Measurements from ENCODE around the gene SYNE3.

SYNE3 gene

DNA sequence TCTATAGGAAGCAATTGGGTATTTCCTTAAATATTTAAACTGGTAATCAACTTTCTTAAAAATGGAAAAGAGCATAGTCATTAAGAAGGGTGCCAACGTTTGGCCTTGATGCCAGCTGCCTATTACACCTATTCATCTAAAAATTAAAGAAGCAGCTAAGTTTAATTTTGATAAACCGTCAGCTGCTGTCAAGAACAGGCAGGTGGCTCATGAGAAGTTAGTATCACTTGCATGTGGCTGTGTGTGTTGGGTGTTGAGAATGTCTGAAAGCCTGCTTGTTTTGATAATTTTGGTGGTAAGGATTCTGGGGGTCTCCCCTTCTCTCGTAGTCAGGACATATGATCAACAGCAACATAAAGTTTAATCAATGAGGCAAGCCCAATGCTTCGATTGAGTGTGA is 24.9 kb upstream of the SYNE3 start:
- TF ChIP-seq, protein P1, sequence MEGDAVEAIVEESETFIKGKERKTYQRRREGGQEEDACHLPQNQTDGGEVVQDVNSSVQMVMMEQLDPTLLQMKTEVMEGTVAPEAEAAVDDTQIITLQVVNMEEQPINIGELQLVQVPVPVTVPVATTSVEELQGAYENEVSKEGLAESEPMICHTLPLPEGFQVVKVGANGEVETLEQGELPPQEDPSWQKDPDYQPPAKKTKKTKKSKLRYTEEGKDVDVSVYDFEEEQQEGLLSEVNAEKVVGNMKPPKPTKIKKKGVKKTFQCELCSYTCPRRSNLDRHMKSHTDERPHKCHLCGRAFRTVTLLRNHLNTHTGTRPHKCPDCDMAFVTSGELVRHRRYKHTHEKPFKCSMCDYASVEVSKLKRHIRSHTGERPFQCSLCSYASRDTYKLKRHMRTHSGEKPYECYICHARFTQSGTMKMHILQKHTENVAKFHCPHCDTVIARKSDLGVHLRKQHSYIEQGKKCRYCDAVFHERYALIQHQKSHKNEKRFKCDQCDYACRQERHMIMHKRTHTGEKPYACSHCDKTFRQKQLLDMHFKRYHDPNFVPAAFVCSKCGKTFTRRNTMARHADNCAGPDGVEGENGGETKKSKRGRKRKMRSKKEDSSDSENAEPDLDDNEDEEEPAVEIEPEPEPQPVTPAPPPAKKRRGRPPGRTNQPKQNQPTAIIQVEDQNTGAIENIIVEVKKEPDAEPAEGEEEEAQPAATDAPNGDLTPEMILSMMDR (IDR thresholded peaks at IDR 0.05; ENCODE audit: insufficient read depth, low read depth, low read length, missing control alignments), result no peak
- no peak overlapping the region for H3K4me3 ChIP-seq (ENCODE audit: low read depth, low read length)
- DNase-seq (ENCODE audit: low read depth), result no peak

DNA sequence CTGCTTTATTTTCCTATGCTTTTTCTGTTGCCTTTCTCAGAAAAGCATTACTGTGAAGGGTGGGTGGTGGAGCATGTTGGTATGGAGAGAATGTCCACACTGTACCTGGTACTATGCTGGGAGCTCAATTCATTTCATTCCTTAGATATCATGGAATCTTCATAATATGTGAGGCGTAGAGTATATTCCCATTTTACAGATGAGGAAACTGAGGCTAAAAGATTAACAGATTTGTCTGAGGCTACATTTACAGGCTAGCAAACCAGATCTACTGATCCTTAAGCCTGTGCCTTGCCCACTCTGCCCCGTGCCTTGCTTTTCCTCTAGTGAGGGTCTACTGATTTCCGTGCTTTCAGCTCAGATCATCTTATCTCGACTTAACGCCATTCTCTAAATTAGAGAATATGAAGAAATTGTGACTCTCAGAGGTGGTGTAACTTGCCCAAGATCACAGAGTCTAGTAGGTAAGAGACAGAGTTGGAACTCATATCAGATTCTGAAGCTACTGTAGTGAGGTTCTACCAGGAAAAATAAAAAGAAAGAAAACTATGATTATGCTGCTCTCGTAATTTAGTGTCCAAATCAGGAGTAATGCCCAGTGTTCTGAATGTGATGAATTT is 23.9 kb upstream of the SYNE3 start:
- no peak for DNase-seq (ENCODE audit: low read depth)
- TF ChIP-seq, protein P1 (IDR thresholded peaks at IDR 0.05; ENCODE audit: insufficient read depth, low read depth, low read length, missing control alignments), result no peak
- H3K4me3 ChIP-seq (ENCODE audit: low read depth, low read length), result no peak overlapping the region

DNA sequence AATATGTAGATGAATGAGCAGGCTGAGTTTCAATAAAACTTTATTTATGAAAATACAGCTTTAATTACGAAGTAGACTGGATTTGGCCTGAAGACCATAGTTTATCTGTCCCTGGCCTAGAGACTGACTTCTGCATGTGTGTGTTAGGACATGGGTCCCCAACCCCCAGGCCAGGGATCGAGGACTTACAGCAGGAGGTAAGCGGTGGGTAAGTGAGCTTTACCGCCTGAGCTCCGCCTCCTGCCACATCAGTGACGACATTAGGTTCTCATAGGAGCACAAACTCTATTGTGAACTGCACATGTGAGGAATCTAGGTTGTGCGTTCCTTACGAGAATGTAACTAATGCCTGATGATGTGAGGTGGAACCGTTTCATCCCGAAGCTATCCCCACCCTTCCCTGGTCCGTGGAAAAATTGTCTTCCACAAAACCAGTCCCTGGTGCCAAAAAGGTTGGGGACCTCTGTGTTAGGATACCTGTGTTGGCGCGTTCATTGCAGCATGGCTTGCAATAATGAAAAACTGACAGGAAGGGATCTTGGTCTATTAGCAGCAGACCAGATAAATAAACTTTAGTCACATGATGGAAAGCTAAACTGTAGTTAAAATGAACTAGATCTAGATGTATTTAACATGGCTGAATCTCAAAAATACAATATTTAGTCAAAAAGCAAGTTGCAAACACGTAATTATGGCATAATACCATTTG is 22.5 kb upstream of the SYNE3 start:
- TF ChIP-seq, protein P1 (IDR thresholded peaks at IDR 0.05; ENCODE audit: insufficient read depth, low read depth, low read length, missing control alignments), result no peak
- H3K4me3 ChIP-seq (ENCODE audit: low read depth, low read length), result no peak overlapping the region
- no peak for DNase-seq (ENCODE audit: low read depth)

DNA sequence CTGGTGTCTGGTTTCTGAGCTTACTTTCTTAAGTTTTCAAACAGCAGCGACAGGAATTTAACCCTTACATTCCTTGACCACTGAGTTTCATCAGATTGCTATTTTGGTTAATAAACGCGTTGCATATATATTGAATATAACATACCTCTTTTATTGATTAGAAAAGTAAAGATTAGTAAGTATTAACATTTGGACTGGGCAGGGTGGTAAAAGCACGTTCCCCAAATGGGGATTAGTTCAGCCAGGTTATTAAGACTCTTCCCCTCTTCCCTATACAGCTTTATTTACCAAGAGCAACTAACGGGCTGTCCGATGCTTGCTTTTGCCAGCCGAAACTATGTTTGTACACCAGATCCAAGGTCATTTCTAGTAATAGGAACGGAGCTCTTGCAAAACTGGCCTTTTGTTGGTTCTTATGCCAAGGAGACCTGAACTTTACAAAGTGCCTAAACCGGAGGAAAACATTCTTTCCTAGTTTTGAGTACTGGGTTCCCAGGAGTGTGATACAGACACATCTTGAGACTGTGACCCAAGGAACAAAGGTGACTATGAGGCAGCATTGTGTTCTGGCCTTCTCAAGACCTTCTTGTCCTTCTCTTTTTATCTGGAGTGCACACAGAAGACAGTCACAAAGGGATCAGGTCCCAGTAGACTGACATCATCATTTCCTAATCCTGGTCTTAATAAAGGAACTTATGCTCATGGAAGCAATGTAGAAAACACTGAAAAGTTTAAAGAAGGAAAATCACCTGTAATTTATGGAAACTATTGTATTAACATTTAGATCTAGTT is 21.0 kb upstream of the SYNE3 start:
- no peak overlapping the region for H3K4me3 ChIP-seq (ENCODE audit: low read depth, low read length)
- TF ChIP-seq, protein P1 (IDR thresholded peaks at IDR 0.05; ENCODE audit: insufficient read depth, low read depth, low read length, missing control alignments), result no peak
- no peak for DNase-seq (ENCODE audit: low read depth)

DNA sequence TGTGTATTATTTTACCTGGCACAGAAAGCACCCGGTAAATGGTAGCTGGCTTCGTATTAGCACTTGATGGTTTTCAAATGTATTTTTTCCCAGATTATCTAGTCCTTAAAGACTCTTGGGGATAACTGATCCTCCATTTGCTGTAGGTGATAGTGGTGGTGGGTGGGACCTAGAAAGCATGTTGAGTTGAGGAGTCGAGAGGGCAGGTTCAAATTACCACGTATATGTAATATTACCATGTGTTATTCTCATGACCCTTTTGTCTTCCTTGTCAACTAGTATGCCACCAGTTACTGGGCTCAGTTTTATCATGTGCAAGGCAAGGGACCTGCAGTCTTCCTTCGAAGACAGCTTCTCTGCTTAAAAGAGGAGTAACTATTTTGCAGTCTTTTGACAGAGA is 20.2 kb upstream of the SYNE3 start:
- H3K4me3 ChIP-seq (ENCODE audit: low read depth, low read length), result peak overlapping the region; percentile 56
- TF ChIP-seq, protein P1 (IDR thresholded peaks at IDR 0.05; ENCODE audit: insufficient read depth, low read depth, low read length, missing control alignments), result no peak

DNA sequence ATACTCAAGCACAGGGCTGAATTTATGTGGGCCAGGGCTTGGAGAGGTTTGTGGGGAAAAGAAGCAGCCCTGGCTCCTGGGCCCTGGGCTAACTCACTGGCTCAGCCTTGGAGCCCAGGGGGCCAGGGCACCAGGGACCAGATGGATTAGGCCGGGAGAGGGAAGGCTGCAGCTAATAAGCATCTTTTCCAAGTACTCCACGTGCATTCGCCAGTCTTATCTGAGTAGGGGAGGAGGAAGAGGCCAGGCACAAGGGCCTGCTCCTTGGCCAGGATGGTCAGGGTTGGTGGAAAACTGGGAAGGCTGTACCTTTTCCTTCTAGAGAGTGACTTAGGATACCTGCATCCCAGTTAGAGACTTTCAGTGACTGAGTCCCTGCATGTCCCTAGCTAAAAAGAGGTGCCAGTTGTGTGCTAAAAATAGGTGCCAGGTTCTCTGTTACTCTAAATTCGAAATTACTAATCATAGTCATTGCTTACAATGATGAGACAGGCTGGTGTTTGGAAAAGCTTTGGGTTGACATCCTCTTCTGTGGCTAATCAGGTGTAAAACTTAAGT is 19.7 kb upstream of the SYNE3 start:
- TF ChIP-seq, protein P1 (IDR thresholded peaks at IDR 0.05; ENCODE audit: insufficient read depth, low read depth, low read length, missing control alignments), result no peak
- peak overlapping the region; percentile 56 for H3K4me3 ChIP-seq (ENCODE audit: low read depth, low read length)
- DNase-seq (ENCODE audit: low read depth), result no peak

More for the DNA sequence above, 20.2 kb upstream of the SYNE3 start:
- DNase-seq (ENCODE audit: low read depth), result no peak
